WTC11 (cell line): ENCODE measurements around the gene CDC23. TPM values are rescaled to one million over a fixed set of nuclear protein-coding genes. Genes with fewer than 3 reads are reported as not detected.

Experiments used
- ATAC-seq: fragments of 200-7000 bp; cut with Tn5 transposase; 2 replicates; pipeline ENCODE4 v1.10.0; 2021; ENCODE audit warnings: mild to moderate bottlenecking, moderate library complexity
- CTCF ChIA-PET: fragments of 300-600 bp; sonication (Branson Sonifier 250); formaldehyde crosslinking; loops from one replicate; lab custom pipeline; 2021; ENCODE audit warnings: antibody characterized with exemption; lab: Charles Lee
- POLR2A ChIA-PET: fragments of 350-600 bp; sonication (Branson Sonifier 250); formaldehyde crosslinking; loops from one replicate; lab custom pipeline; 2021; ENCODE audit warnings: antibody characterized with exemption; lab: Charles Lee
- DNase-seq: peaks from one replicate; pipeline ENCODE4 v3.0.0; 2021; ENCODE audit warnings: low spot score
- H3K27ac Mint-ChIP-seq: 2 replicates; pipeline ENCODE4 v1.8.0; 2021; ENCODE audit warnings: mixed read lengths
- H3K27me3 Mint-ChIP-seq: 2 replicates; pipeline ENCODE4 v1.8.0; 2021; ENCODE audit warnings: low read depth, mild to moderate bottlenecking, moderate library complexity, mixed read lengths
- H3K36me3 Mint-ChIP-seq: 2 replicates; pipeline ENCODE4 v1.8.0; 2021; ENCODE audit warnings: mixed read lengths
- H3K4me1 Mint-ChIP-seq: 2 replicates; pipeline ENCODE4 v1.8.0; 2022; ENCODE audit warnings: mixed read lengths
- H3K4me3 Mint-ChIP-seq: 2 replicates; pipeline ENCODE4 v1.8.0; 2021; ENCODE audit warnings: mild to moderate bottlenecking, moderate library complexity, mixed read lengths
- H3K9me3 Mint-ChIP-seq: 2 replicates; pipeline ENCODE4 v1.8.0; 2021; ENCODE audit warnings: mixed read lengths
- E2F4 ChIP-seq: sonication (generic); formaldehyde crosslinking; IDR thresholded peaks from 2 replicates; pipeline ENCODE4 v1.8.1; 2022; ENCODE audit warnings: low read depth, mild to moderate bottlenecking, moderate library complexity, missing genetic modification reagents, borderline replicate concordance
- GRHL2 ChIP-seq: fragments of 250-450 bp; sonication (Bioruptor Pico); IDR thresholded peaks from 2 replicates; pipeline ENCODE4 v1.8.0; 2022; ENCODE audit warnings: mild to moderate bottlenecking, moderate library complexity; ENCODE audit not compliant: insufficient replicate concordance, severe bottlenecking
- JAZF1 ChIP-seq: fragments of 250-450 bp; sonication (Bioruptor Pico); IDR thresholded peaks from 2 replicates; pipeline ENCODE4 v1.9.0; 2021; ENCODE audit warnings: moderate library complexity, mild to moderate bottlenecking, inconsistent platforms
- NR3C1 ChIP-seq: sonication (generic); formaldehyde crosslinking; conservative IDR thresholded peaks from 2 replicates; pipeline ENCODE4 v1.8.1; 2023; ENCODE audit warnings: low read depth, mild to moderate bottlenecking, missing genetic modification reagents
- RELA ChIP-seq: sonication (generic); formaldehyde crosslinking; IDR thresholded peaks from 2 replicates; pipeline ENCODE4 v1.8.1; 2022; ENCODE audit warnings: missing genetic modification reagents, mild to moderate bottlenecking, borderline replicate concordance
- SMAD4 ChIP-seq: sonication (generic); formaldehyde crosslinking; IDR thresholded peaks from 2 replicates; pipeline ENCODE4 v1.8.0; 2022; ENCODE audit warnings: mild to moderate bottlenecking, missing genetic modification reagents
- TEAD1 ChIP-seq: sonication (generic); formaldehyde crosslinking; IDR thresholded peaks from 2 replicates; pipeline ENCODE4 v1.8.0; 2022; ENCODE audit warnings: mild to moderate bottlenecking, missing genetic modification reagents
- ZNF138 ChIP-seq: sonication (generic); formaldehyde crosslinking; conservative IDR thresholded peaks from 2 replicates; pipeline ENCODE4 v1.8.1; 2022; ENCODE audit warnings: mild to moderate bottlenecking, moderate library complexity, missing genetic modification reagents
- ZNF263 ChIP-seq: sonication (generic); formaldehyde crosslinking; IDR thresholded peaks from 2 replicates; pipeline ENCODE4 v1.8.1; 2022; ENCODE audit warnings: low read depth, mild to moderate bottlenecking, moderate library complexity, missing genetic modification reagents
- ZNF416 ChIP-seq: fragments of 250-450 bp; sonication (Bioruptor Pico); IDR thresholded peaks from 2 replicates; pipeline ENCODE4 v1.9.0; 2021; ENCODE audit warnings: mild to moderate bottlenecking, inconsistent platforms
- ZNF512 ChIP-seq: sonication (generic); formaldehyde crosslinking; IDR thresholded peaks from 2 replicates; pipeline ENCODE4 v1.8.1; 2022; ENCODE audit warnings: missing genetic modification reagents, borderline replicate concordance
- ZNF532 ChIP-seq: fragments of 250-450 bp; sonication (Bioruptor Pico); IDR thresholded peaks from 2 replicates; pipeline ENCODE4 v1.9.0; 2021; ENCODE audit warnings: mild to moderate bottlenecking, borderline replicate concordance
- ZSCAN18 ChIP-seq: fragments of 250-450 bp; sonication (Bioruptor Pico); IDR thresholded peaks from 2 replicates; pipeline ENCODE4 v2.1.2; 2022; ENCODE audit warnings: mild to moderate bottlenecking, moderate library complexity
- total RNA-seq: library from RNA; stranded (reverse); gene quantifications from 3 replicates; pipeline ENCODE4 v1.2.3, GENCODE V29; 2021
- TF ChIP-seq, protein P1 (sequence below): sonication (generic); formaldehyde crosslinking; IDR thresholded peaks from 2 replicates; pipeline ENCODE4 v1.8.0; 2023; ENCODE audit warnings: missing genetic modification reagents, mild to moderate bottlenecking, borderline replicate concordance

CDC23 gene
- total RNA-seq, 1 experiment from 2014 or later = 43.8 TPM

DNA sequence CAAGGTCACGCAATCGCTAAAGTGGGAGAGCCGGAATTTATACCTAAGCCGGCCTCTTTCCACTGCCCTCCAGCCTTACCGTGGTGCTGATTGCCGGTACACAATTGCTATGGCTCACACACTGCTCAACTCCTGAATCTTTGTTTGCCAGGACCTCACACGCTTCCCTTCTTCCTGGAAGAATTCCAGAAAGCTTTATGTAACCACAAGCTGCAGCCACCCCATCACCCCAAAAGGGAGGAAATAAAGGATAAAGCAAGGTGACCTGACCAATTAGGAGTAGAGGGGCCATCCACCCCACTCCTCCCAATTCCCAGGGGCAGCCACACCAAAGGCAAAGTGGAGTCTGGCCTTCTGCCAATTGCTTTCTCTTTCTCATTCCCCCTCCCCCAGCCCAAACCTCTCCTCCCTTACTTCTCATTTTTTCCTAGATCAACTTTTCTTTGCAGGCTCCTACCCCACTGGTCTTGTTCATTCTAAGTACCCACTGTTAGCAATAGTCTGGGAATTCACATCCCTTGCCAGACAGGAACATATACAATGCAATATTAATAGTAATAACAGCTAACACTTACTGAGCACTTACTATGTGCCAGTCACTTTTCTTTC is 18.0 kb upstream of the CDC23 start (continued):
- TF ChIP-seq ZNF532 (CRISPR knock-in tag) = no peak
- no peak for TF ChIP-seq NR3C1 (CRISPR knock-in tag)

GRCh38 chr5:138230261-138230660 is 17.1 kb upstream of the CDC23 start:
- H3K27me3 Mint-ChIP-seq = peaks cover 2% of the 10 kb centered on the region; the same call in 1 of the 2 replicates

DNA sequence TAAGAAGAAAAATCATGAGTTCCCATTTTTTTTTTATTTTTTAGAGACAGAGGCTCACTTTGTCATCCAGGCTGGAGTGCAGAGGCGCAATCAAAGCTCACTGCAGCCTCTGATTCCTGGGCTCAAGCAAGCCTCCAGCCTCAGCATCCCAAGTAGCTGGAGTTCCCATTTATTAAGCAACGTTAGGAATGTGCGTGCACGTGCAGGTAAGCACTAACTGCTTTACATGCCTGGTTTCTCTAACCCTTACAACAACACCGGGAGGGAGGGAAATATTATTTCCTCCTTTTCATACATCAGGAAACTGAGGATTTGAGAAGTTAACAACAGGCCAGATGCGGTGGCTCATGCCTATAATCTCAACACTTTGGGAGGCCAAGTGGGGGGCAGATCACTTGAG is 16.3 kb upstream of the CDC23 start:
- H3K9me3 Mint-ChIP-seq = peaks cover 8% of the 10 kb centered on the region
- H3K4me3 Mint-ChIP-seq = no peak overlapping the region
- peaks cover 2% of the 10 kb centered on the region for H3K36me3 Mint-ChIP-seq
- H3K27ac Mint-ChIP-seq = no peak overlapping the region
- peaks cover 2% of the 10 kb centered on the region; the same call in 1 of the 2 replicates for H3K27me3 Mint-ChIP-seq
- DNase-seq (no peak), ATAC-seq (no peak)
- CTCF ChIA-PET = interaction anchor here (1.7 kb wide), 1 partner anchor 123 kb away, joined by 4 read pairs; the partner anchor contains the start of gene KDM3B
- POLR2A ChIA-PET = no interaction called here
- 0 out of 2 replicates have a peak, but pooled peaks cover 5% of the 10 kb centered on the region for H3K4me1 Mint-ChIP-seq
- TF ChIP-seq, protein P1, sequence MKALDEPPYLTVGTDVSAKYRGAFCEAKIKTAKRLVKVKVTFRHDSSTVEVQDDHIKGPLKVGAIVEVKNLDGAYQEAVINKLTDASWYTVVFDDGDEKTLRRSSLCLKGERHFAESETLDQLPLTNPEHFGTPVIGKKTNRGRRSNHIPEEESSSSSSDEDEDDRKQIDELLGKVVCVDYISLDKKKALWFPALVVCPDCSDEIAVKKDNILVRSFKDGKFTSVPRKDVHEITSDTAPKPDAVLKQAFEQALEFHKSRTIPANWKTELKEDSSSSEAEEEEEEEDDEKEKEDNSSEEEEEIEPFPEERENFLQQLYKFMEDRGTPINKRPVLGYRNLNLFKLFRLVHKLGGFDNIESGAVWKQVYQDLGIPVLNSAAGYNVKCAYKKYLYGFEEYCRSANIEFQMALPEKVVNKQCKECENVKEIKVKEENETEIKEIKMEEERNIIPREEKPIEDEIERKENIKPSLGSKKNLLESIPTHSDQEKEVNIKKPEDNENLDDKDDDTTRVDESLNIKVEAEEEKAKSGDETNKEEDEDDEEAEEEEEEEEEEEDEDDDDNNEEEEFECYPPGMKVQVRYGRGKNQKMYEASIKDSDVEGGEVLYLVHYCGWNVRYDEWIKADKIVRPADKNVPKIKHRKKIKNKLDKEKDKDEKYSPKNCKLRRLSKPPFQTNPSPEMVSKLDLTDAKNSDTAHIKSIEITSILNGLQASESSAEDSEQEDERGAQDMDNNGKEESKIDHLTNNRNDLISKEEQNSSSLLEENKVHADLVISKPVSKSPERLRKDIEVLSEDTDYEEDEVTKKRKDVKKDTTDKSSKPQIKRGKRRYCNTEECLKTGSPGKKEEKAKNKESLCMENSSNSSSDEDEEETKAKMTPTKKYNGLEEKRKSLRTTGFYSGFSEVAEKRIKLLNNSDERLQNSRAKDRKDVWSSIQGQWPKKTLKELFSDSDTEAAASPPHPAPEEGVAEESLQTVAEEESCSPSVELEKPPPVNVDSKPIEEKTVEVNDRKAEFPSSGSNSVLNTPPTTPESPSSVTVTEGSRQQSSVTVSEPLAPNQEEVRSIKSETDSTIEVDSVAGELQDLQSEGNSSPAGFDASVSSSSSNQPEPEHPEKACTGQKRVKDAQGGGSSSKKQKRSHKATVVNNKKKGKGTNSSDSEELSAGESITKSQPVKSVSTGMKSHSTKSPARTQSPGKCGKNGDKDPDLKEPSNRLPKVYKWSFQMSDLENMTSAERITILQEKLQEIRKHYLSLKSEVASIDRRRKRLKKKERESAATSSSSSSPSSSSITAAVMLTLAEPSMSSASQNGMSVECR (CRISPR knock-in tag) = no peak

More at GRCh38 chr5:138230261-138230660, 17.1 kb upstream of the CDC23 start:
- H3K4me1 Mint-ChIP-seq = 0 out of 2 replicates have a peak, but pooled peaks cover 5% of the 10 kb centered on the region
- no peak for TF ChIP-seq ZNF512
- TF ChIP-seq E2F4 = no peak
- no peak for TF ChIP-seq NR3C1 (CRISPR knock-in tag)
- no peak for TF ChIP-seq ZNF263 (CRISPR knock-in tag)
- no peak for TF ChIP-seq ZNF416 (CRISPR knock-in tag)
- TF ChIP-seq RELA (CRISPR knock-in tag) = no peak
- TF ChIP-seq SMAD4 (CRISPR knock-in tag) = no peak
- TF ChIP-seq JAZF1 (CRISPR knock-in tag) = no peak
- TF ChIP-seq ZNF138 (CRISPR knock-in tag) = no peak
- TF ChIP-seq GRHL2 (CRISPR knock-in tag) = no peak
- no peak for TF ChIP-seq TEAD1 (CRISPR knock-in tag)
- no peak for TF ChIP-seq ZSCAN18
- peaks cover 8% of the 10 kb centered on the region for H3K9me3 Mint-ChIP-seq
- H3K27ac Mint-ChIP-seq = no peak overlapping the region
- ChIA-PET POLR2A (no interaction called here), CTCF (interaction anchor here (1.7 kb wide), 1 partner anchor 122 kb away, joined by 4 read pairs; the partner anchor contains the start of gene KDM3B)
- no peak for ATAC-seq
- H3K4me3 Mint-ChIP-seq = no peak overlapping the region
- no peak for DNase-seq
- H3K36me3 Mint-ChIP-seq = peaks cover 2% of the 10 kb centered on the region
